ENCODE measurements around the gene UNC45B.
"Not testable (repeated sequence)": the region's sequence is repeated elsewhere in the genome, so short reads cannot be mapped to it uniquely, and the experiment has no call there.

Gene UNC45B

GRCh38 chr17:35175638-35176415 is 28.2 kb downstream of the UNC45B start:
- Histone ChIP-seq H3K27ac (no peak overlapping the region), H3K27me3 (ENCODE audit: insufficient read depth, low read depth) (no peaks in the 10 kb centered on the region), H3K4me2 (no peak overlapping the region), H4K20me1 (ENCODE audit: insufficient read depth) (no peaks in the 10 kb centered on the region), H2AFZ (ENCODE audit: low read depth) (no peak overlapping the region), H3K79me2 (ENCODE audit: insufficient read depth, low read depth) (no peaks in the 10 kb centered on the region), H3K4me3 (IDR thresholded peaks at IDR 0.05; ENCODE audit: insufficient read depth, low read depth, low read length) (no peak overlapping the region), H3K36me3 (ENCODE audit: insufficient read depth) (no peaks in the 10 kb centered on the region), H3K9ac (no peak overlapping the region), H3K4me1 (ENCODE audit: low read depth, poor library complexity, severe bottlenecking) (no peaks in the 10 kb centered on the region)
- no peak for TF ChIP-seq CTCF (conservative IDR thresholded peaks at IDR 0.05; ENCODE audit: low read depth, low read length)

- no peak for TF ChIP-seq CTCF (conservative IDR thresholded peaks at IDR 0.05; ENCODE audit: low read depth, low read length)
- H3K9ac ChIP-seq: no peak overlapping the region
- H3K4me2 ChIP-seq: no peak overlapping the region
- H3K79me2 ChIP-seq (ENCODE audit: insufficient read depth, low read depth): no peaks in the 10 kb centered on the region
- no peak overlapping the region for H3K4me3 ChIP-seq (IDR thresholded peaks at IDR 0.05; ENCODE audit: insufficient read depth, low read depth, low read length)
- no peaks in the 10 kb centered on the region for H3K36me3 ChIP-seq (ENCODE audit: insufficient read depth)
- H2AFZ ChIP-seq (ENCODE audit: low read depth): no peak overlapping the region
- no peak overlapping the region for H3K27ac ChIP-seq
- H3K27me3 ChIP-seq (ENCODE audit: insufficient read depth, low read depth): no peaks in the 10 kb centered on the region
- H3K4me1 ChIP-seq (ENCODE audit: low read depth, poor library complexity, severe bottlenecking): no peaks in the 10 kb centered on the region
- no peaks in the 10 kb centered on the region for H4K20me1 ChIP-seq (ENCODE audit: insufficient read depth)
Observed at GRCh38 chr17:35176897-35177296, 29.3 kb downstream of the UNC45B start.

- H3K79me2 ChIP-seq (ENCODE audit: insufficient read depth, low read depth): not testable (repeated sequence)
Observed at GRCh38 chr17:35179379-35179778, 31.8 kb downstream of the UNC45B start.

GRCh38 chr17:35183332-35183731 is 35.7 kb downstream of the UNC45B start:
- Histone ChIP-seq H3K27ac (no peak overlapping the region), H3K4me3 (IDR thresholded peaks at IDR 0.05; ENCODE audit: insufficient read depth, low read depth, low read length) (no peak overlapping the region), H3K79me2 (ENCODE audit: insufficient read depth, low read depth) (no peaks in the 10 kb centered on the region), H3K4me2 (no peak overlapping the region), H2AFZ (ENCODE audit: low read depth) (no peak overlapping the region), H3K9ac (no peak overlapping the region), H3K4me1 (ENCODE audit: low read depth, poor library complexity, severe bottlenecking) (no peaks in the 10 kb centered on the region), H3K36me3 (ENCODE audit: insufficient read depth) (no peaks in the 10 kb centered on the region), H3K27me3 (ENCODE audit: insufficient read depth, low read depth) (no peaks in the 10 kb centered on the region), H4K20me1 (ENCODE audit: insufficient read depth) (no peaks in the 10 kb centered on the region)
- no peak for TF ChIP-seq CTCF (conservative IDR thresholded peaks at IDR 0.05; ENCODE audit: low read depth, low read length)

More at GRCh38 chr17:35179379-35179778, 31.8 kb downstream of the UNC45B start:
- not testable (repeated sequence) for H3K27me3 ChIP-seq (ENCODE audit: insufficient read depth, low read depth); H3K9ac ChIP-seq; H2AFZ ChIP-seq (ENCODE audit: low read depth); H3K4me1 ChIP-seq (ENCODE audit: low read depth, poor library complexity, severe bottlenecking); H4K20me1 ChIP-seq (ENCODE audit: insufficient read depth); H3K4me3 ChIP-seq (IDR thresholded peaks at IDR 0.05; ENCODE audit: insufficient read depth, low read depth, low read length); H3K4me2 ChIP-seq; H3K27ac ChIP-seq; H3K36me3 ChIP-seq (ENCODE audit: insufficient read depth)

GRCh38 chr17:35184274-35184673 is 36.7 kb downstream of the UNC45B start:
- Histone ChIP-seq H2AFZ (ENCODE audit: low read depth) (no peak overlapping the region), H3K4me1 (ENCODE audit: low read depth, poor library complexity, severe bottlenecking) (no peaks in the 10 kb centered on the region), H3K4me2 (no peak overlapping the region), H3K4me3 (IDR thresholded peaks at IDR 0.05; ENCODE audit: insufficient read depth, low read depth, low read length) (no peak overlapping the region), H3K27ac (no peak overlapping the region), H3K9ac (no peak overlapping the region), H4K20me1 (ENCODE audit: insufficient read depth) (no peaks in the 10 kb centered on the region), H3K79me2 (ENCODE audit: insufficient read depth, low read depth) (no peaks in the 10 kb centered on the region), H3K36me3 (ENCODE audit: insufficient read depth) (no peaks in the 10 kb centered on the region), H3K27me3 (ENCODE audit: insufficient read depth, low read depth) (no peaks in the 10 kb centered on the region)
- TF ChIP-seq CTCF (conservative IDR thresholded peaks at IDR 0.05; ENCODE audit: low read depth, low read length): no peak
